B cell (primary cell): ENCODE results near the gene BTBD17.

Source experiments
- CTCF ChIP-seq: fragments of 200-600 bp; IDR thresholded peaks from one replicate; pipeline ENCODE4 v1.8.0; 2022; ENCODE audit warnings: antibody characterized with exemption, mild to moderate bottlenecking
- EZH2 ChIP-seq: IDR thresholded peaks from 2 replicates; pipeline ENCODE4 v1.6.1; 2012; ENCODE audit warnings: borderline replicate concordance, low read depth, mild to moderate bottlenecking, moderate library complexity, low read length; ENCODE audit not compliant: insufficient read depth, poor library complexity, severe bottlenecking

- TF ChIP-seq EZH2: no peak
- peak; percentile 30 for TF ChIP-seq CTCF
Observed at GRCh38 chr17:74354123-74354522, 7.5 kb downstream of the BTBD17 start.
